ENCODE results near the gene INPP4B. TPM values are rescaled to one million over a fixed set of nuclear protein-coding genes. Genes with fewer than 3 reads are reported as not detected.

The INPP4B gene
- total and polyA plus RNA-seq, 2 of the 4 experiments (the other 2 are of a cell fraction) = 1.8 to 14.0 TPM

DNA sequence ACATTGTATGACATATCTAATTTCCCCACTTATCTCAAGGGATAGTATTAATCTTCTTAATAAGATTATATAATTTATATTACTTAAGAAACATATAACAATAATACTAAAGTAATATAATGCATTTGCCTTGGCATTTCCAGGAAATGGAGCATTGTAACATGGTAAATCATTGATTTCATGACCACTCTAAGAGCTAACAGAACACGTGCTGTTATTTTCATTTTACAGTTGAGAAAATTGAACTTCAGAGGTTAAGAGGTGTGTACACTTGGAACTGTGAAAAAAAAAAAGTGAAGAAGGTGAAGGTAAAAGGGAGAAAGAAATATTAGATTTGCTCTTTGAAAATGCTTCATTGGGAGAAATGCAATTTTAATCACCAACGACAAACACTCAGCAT, 687.1 kb downstream of the INPP4B start:
- Histone ChIP-seq H3K9me3 (ENCODE audit: control insufficient read depth, insufficient read depth, low read length) (no peaks in the 10 kb centered on the region), H2BK20ac (ENCODE audit: low read depth, low read length) (no peak overlapping the region), H3K4me3 (ENCODE audit: insufficient read depth, low read depth, low read length) (no peak overlapping the region), H4K5ac (ENCODE audit: low read depth, low read length) (no peak overlapping the region), H3K4me2 (ENCODE audit: low read depth, low read length) (no peak overlapping the region), H4K91ac (ENCODE audit: insufficient read depth, low read depth, low read length) (no peak overlapping the region), H4K20me1 (ENCODE audit: insufficient read depth, low read length) (no peaks in the 10 kb centered on the region), H4K8ac (ENCODE audit: low read depth in 2 of 2, low read length in 2 of 2) (no peak overlapping the region), H3K27ac (ENCODE audit: insufficient read depth, low read length) (no peak overlapping the region), H3K27me3 (ENCODE audit: control insufficient read depth, insufficient read depth, low read length) (no peaks in the 10 kb centered on the region), H2AFZ (replicated peaks; ENCODE audit: low read length, poor library complexity) (no peak overlapping the region), H3K56ac (ENCODE audit: extremely low read depth, insufficient read depth, low read length) (no peak overlapping the region), H3K36me3 (ENCODE audit: control insufficient read depth, insufficient read depth, low read length) (0 out of 2 replicates have a peak, but pooled peaks cover 1% of the 10 kb centered on the region), H2BK5ac (ENCODE audit: low read depth, low read length, poor library complexity, severe bottlenecking) (no peak overlapping the region), H3K18ac (ENCODE audit: low read depth, low read length) (no peak overlapping the region), H3K14ac (replicated peaks; ENCODE audit: low read depth, low read length) (no peak overlapping the region), H3K4me1 (ENCODE audit: control insufficient read depth, insufficient read depth, low read length) (no peaks in the 10 kb centered on the region; the same call in 1 of the 2 replicates), H2AK9ac (replicated peaks; ENCODE audit: low read depth, low read length, poor library complexity) (no peak overlapping the region), H3K9me1 (ENCODE audit: insufficient read depth, low read length) (no peaks in the 10 kb centered on the region), H2AK5ac (ENCODE audit: low read depth, low read length) (no peak overlapping the region), H3K23ac (ENCODE audit: low read depth, low read length) (no peak overlapping the region), H2BK15ac (ENCODE audit: low read depth, low read length) (no peak overlapping the region), H3K9ac (ENCODE audit: low read depth, low read length) (no peak overlapping the region), H2BK120ac (ENCODE audit: low read depth, low read length) (no peak overlapping the region), H3K4ac (ENCODE audit: low read depth, low read length) (no peak overlapping the region), H3K79me1 (ENCODE audit: low read depth in 1 of 2, low read length in 2 of 2) (no peaks in the 10 kb centered on the region; a peak in 1 of 4 replicates)
- POLR2A ChIA-PET (ENCODE audit: unreplicated experiment) = no interaction called here
- dilution Hi-C loops (cut with HindIII; ENCODE audit: low sequenced_read_pairs, unreplicated experiment) = no loop called here
- in situ Hi-C loops (cut with MboI; ENCODE audit: low sequenced_read_pairs) = no loop called here
- WGBS, 2 experiments (ENCODE audit: extremely low coverage in 2 of 2, insufficient read length in 1 of 2) = no CpG with 5 or more reads among the region's 2 CpGs
- no TSS peak for BruUV-seq (replicated peaks)
- no peak for DNase-seq
- TF ChIP-seq BHLHE40 (IDR thresholded peaks at IDR 0.05; ENCODE audit: low read depth, low read length) = no peak
- TF ChIP-seq FOS (IDR thresholded peaks at IDR 0.05; ENCODE audit: low read depth, low read length) = no peak
- TF ChIP-seq MXI1 (IDR thresholded peaks at IDR 0.05; ENCODE audit: borderline replicate concordance, low read depth, low read length) = no peak
- no peak for TF ChIP-seq MAZ (IDR thresholded peaks at IDR 0.05; ENCODE audit: borderline replicate concordance, low read depth, low read length)
- no peak for TF ChIP-seq CEBPB (IDR thresholded peaks at IDR 0.05; ENCODE audit: low read depth, low read length)
- TF ChIP-seq, protein P1, sequence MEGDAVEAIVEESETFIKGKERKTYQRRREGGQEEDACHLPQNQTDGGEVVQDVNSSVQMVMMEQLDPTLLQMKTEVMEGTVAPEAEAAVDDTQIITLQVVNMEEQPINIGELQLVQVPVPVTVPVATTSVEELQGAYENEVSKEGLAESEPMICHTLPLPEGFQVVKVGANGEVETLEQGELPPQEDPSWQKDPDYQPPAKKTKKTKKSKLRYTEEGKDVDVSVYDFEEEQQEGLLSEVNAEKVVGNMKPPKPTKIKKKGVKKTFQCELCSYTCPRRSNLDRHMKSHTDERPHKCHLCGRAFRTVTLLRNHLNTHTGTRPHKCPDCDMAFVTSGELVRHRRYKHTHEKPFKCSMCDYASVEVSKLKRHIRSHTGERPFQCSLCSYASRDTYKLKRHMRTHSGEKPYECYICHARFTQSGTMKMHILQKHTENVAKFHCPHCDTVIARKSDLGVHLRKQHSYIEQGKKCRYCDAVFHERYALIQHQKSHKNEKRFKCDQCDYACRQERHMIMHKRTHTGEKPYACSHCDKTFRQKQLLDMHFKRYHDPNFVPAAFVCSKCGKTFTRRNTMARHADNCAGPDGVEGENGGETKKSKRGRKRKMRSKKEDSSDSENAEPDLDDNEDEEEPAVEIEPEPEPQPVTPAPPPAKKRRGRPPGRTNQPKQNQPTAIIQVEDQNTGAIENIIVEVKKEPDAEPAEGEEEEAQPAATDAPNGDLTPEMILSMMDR (conservative IDR thresholded peaks at IDR 0.05; ENCODE audit: low read depth, low read length) = no peak
- no peak for TF ChIP-seq SMC3 (IDR thresholded peaks at IDR 0.05; ENCODE audit: low read depth, low read length)
- no peak for TF ChIP-seq MAFK (IDR thresholded peaks at IDR 0.05; ENCODE audit: low read depth, low read length)
- no peak for TF ChIP-seq NFE2L2 (IDR thresholded peaks at IDR 0.05; ENCODE audit: low read depth, low read length)
- TF ChIP-seq, protein P2, sequence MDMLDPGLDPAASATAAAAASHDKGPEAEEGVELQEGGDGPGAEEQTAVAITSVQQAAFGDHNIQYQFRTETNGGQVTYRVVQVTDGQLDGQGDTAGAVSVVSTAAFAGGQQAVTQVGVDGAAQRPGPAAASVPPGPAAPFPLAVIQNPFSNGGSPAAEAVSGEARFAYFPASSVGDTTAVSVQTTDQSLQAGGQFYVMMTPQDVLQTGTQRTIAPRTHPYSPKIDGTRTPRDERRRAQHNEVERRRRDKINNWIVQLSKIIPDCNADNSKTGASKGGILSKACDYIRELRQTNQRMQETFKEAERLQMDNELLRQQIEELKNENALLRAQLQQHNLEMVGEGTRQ (IDR thresholded peaks at IDR 0.05; ENCODE audit: low read depth, low read length) = no peak
- no peak for TF ChIP-seq POLR2A (IDR thresholded peaks at IDR 0.05; ENCODE audit: low read depth, low read length)
- TF ChIP-seq RFX5 (IDR thresholded peaks at IDR 0.05; ENCODE audit: low read depth, low read length) = no peak
- TF ChIP-seq RAD21 (IDR thresholded peaks at IDR 0.05; ENCODE audit: low read length) = no peak
- TF ChIP-seq CHD1 (IDR thresholded peaks at IDR 0.05; ENCODE audit: low read depth, low read length) = no peak
- TF ChIP-seq, protein P3, sequence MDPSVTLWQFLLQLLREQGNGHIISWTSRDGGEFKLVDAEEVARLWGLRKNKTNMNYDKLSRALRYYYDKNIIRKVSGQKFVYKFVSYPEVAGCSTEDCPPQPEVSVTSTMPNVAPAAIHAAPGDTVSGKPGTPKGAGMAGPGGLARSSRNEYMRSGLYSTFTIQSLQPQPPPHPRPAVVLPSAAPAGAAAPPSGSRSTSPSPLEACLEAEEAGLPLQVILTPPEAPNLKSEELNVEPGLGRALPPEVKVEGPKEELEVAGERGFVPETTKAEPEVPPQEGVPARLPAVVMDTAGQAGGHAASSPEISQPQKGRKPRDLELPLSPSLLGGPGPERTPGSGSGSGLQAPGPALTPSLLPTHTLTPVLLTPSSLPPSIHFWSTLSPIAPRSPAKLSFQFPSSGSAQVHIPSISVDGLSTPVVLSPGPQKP (IDR thresholded peaks at IDR 0.05; ENCODE audit: borderline replicate concordance, low read depth, low read length) = no peak
- no peak for TF ChIP-seq RCOR1 (IDR thresholded peaks at IDR 0.05; ENCODE audit: insufficient replicate concordance, low read length)
- ATAC-seq (ENCODE audit: low read depth) = no peak
- intact Hi-C loops (cut with micrococcal nuclease) = no loop called here
- CTCF ChIA-PET = no interaction called here
